ENCODE data around the gene PRC1.

DNA sequence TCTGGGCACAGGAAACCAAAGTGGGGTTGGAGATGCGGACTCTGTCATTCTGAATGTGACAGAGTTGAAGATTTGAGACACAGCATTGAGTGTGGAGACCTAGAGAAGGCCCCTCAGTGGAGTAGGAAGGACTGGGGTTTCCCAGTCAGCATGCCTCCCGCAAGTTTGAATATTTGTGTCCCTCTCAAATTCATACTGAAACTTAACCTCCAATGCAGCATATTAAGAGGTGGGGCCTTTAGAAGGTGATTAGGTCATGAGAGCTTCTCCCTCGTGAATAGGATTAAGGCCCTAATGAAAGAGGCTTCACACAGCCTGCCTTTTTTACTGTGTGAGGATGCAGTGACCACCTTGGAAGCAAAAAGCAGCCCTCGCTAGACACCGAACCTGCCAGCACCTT is 70.0 kb downstream of the PRC1 start:
- TF ChIP-seq EZH2phosphoT487 (IDR thresholded peaks at IDR 0.05; ENCODE audit: insufficient read depth, low read depth) (no peak), EZH2 (IDR thresholded peaks at IDR 0.05; ENCODE audit: insufficient read depth, poor library complexity, severe bottlenecking) (no peak)
